Activated CD4-positive, alpha-beta T cell treated with anti-CD3 and anti-CD28 coated beads for 24 hours (primary cell): ENCODE results near the gene CHST1.

Source experiments
- DNase-seq, 2 donors: peaks; one replicate each; pipeline ENCODE4 v3.0.0-alpha.2; 2020; ENCODE audit warnings: low read depth in 2 of 2

Gene CHST1

DNA sequence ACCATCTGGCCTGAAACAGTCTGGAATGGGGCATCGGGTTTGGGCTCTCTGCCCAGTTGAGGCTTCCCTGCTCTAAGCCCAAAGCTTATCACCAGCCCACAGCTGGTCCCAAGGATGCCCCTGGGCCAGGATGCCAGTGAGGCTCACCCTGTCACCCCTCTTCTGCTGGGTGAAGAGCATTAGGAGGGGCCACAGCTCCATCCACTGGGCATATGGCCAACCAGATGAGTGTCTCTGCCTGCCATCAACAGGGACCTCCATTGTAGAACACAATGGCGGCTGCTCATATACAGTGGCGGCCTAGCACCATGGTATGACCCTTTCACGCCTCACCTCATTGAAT lies 5.6 kb downstream of the CHST1 start:
- no peak for DNase-seq

DNA sequence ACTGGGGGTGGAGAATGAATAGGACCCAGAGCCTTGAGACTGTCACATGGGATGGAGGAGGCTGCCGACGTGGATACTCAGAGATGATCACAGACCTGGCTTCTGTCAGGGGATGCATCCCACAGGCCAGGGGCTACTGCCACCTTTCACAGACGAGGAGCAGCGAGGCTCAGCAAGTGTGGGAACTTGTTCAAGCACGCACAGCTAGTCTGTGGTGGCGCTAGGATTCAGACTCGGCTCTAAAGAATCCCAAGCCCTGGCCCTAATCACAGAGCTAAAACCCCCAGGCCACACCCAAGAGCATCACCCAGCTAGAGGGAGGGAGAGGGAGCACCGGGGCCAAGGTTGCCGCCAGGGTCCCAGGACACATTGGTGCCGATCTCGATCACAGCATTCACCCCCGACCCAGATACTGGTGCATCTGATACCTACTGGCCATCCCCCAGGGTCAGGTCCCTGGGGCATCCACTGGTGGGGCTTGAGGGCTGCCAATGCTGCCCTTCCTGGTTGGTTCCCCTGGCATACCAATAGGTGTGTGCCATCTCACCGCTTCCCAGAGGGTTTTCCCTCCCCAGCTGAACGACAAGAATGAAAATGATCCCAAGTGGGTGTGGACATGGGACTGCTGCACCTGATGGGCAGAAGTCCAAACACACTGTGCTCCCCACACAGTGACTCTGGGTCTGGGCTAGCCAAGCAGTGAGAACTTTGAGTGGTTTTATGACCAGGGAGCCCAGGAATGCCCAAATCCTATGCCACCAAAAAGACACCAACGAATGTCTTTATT lies 6.2 kb downstream of the CHST1 start:
- DNase-seq = no peak

DNA sequence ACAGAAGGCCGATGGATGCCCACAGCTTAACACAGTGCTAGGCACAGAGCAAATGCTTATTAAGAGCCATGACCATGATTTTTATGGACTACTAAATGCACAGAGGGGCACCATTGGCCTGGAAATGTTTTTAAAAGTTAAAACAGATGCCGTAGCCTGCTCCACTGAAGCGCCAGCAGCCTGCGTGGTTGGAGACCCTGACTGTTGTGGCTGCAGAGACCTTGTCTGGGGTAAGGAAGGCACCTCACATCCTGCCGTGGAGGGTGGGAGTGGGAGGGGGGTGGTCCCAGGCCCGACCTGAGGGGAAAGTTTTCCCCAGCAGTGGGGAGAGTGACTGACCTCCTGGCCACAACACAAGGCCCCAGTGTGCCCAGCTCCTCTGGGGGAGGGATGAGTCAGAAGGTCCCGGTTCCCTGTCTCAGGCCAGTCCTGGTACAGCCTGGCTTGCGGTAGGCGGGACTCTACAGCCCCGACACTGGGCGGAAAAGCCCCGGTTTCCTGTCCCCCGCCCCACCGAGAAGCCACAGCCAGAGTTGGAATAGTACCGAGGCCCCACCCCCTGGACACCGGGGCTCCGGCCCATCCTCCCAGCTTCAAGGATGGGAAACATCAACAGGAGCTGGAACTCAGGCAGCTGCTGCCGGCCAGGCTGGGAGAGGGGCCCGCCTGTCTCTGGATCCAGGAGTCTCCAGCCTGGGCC lies 7.0 kb downstream of the CHST1 start:
- no peak for DNase-seq

DNA sequence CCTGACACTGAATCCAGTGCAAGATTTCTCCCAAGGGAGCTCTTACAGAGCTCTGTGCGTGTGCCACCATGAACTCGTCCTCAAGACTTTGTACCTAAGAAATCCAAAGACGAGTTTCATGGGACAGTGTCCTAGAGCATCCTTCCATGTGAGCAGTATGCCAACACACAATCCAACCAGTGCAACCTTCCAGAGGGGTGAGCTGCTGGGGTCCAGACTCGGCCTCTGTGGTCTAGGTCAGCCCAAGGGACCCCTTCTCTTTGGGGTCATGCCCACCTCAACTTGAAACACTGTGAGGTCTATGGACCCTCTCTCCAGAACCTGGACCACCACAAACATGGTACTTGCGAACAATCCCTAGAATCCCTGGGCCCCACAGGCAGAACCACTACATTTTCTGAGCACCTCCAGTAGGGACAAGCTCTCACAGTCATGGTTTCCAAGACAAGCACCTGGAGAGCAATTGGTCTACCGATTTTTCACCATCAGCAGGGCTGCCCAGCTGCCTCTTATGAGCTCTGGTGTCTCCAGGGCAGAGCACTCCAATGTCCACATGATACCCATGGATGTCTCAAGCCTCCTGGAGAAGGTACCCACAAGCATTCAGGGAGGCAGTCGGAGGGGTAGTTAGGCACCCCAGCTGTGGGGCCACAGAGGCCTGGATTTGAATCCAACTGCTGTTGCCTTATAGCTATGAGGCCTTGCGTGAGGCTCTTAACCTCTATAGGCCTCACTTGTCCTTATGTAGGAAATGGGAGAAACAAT lies 7.7 kb downstream of the CHST1 start:
- no peak for DNase-seq

DNA sequence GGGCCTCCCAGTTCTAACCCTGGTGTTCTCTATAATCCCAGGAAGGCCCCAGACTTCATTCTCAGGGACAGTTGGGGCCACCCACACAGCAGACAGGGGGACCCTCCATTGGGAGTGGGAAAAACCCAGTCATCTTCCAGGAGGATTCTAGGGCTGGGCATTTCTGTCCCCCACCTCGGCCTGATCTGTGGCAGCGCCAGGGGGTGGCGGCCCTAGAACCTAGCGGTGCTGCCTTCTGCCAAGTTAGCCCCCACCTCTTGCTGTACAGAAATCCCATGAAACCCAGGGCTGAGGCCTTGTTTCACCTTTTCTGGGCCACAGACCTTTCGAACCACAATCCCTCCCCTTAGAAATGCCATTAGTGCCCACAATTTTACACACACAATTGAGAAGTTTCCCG lies 9.6 kb downstream of the CHST1 start:
- no peak for DNase-seq

DNA sequence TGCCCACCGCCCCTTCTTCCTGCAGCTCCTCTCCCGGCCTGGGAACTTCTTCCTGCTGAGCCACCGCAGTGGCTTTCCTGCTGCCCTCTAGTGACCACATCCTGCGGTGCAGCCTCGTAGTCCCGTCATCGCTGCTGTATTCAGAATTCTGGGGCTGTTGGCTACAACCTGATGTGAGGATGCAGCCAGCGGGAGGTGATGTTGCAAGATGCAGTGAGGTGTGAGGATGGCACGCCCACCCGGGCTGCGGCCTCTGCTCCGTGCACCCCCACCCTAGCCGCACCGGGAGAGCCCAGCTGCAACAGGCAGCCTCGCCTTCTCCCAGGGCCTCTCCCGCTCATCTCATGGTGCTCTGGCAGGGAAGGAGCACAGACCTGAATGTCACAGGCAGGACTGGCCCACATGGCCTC lies 10.1 kb downstream of the CHST1 start:
- DNase-seq = peak; percentile 36 to 61

DNA sequence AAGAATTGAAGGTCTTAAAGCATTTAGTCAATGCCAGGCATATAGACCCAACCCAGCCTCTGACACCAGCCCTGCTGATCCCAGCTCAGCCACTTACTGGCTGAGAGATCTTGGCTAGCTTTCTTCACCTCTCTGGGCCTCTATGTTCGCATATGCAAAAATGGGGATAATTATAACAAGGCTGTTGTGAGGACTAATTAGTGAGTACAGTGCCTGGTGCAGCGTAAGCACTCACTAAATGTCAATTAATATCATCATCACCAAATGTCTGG lies 10.5 kb downstream of the CHST1 start:
- DNase-seq = no peak

DNA sequence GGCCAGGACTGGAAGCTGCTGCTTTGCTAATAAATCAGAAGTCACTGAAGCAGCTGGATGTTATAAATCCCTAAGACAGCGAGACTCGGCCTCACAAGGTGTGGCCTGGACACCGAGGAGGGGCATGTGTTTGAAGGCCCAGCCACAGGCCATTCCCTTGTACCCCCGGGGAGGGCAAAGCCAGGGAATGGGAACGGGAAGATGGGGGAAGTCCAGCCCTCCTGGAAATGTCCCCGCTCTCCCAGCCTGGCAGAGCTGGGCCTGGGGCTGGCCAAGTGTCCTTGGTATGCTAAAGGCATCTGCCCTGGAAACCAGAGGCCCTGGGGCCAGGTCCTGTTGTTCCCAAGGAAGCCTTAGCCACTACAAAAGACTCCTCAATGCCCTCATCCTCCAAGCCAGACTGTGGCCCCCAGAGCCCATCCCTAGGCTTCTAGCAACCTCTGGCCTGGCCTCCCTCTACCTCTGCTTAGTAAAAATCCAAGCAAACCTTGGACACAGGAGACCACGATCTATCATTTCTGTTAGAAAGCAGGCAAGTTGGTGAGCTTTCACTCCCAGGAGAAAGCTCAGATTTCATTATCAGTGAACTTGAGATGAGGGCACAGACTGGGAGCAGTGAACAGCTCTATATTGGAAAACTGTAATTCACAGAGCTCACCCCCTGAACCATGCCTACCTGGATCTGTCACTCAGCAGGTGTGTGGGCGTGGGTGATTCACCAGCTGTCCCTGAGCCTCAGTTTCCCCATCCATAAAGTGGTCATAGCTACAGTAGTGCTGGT lies 11.0 kb downstream of the CHST1 start:
- DNase-seq = no peak

DNA sequence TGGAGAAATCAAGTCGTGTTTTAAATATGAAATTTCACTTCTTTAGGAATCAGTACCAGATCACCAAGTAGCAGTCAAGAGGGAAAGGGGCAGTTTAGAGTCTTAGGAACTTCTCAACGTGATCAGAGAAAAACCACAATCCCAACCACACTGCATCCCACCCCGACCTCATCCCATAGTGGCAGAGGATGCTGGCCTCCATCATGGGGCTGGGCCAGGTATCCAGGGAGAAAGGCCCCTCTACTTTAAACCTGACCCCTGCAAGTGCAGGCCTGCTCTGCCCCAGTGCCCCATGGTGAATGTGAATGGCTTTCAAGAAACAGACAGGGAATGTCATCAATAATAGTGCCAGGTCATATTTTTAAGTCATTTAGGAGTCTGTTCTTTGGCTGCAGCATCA lies 12.1 kb downstream of the CHST1 start:
- DNase-seq = no peak

DNA sequence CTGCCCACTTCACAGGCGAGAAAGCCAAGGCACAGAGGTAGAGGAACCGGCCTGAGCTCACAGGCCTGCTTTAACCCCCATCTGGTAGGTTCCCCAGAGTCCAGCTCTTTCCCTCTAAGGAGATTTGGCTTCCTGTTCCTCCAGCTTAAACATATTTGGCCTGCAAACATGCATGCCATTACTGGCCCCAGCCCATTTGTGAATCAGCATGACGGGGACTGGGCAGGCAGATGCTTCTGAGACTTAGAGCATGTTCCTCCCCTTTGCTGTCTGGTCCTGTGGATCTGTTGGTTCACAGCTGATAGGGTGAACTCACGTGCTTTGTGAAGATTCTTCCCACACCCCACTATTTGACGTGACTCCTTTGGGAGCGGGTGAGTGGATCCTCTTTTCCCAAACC lies 12.6 kb downstream of the CHST1 start:
- DNase-seq = no peak

DNA sequence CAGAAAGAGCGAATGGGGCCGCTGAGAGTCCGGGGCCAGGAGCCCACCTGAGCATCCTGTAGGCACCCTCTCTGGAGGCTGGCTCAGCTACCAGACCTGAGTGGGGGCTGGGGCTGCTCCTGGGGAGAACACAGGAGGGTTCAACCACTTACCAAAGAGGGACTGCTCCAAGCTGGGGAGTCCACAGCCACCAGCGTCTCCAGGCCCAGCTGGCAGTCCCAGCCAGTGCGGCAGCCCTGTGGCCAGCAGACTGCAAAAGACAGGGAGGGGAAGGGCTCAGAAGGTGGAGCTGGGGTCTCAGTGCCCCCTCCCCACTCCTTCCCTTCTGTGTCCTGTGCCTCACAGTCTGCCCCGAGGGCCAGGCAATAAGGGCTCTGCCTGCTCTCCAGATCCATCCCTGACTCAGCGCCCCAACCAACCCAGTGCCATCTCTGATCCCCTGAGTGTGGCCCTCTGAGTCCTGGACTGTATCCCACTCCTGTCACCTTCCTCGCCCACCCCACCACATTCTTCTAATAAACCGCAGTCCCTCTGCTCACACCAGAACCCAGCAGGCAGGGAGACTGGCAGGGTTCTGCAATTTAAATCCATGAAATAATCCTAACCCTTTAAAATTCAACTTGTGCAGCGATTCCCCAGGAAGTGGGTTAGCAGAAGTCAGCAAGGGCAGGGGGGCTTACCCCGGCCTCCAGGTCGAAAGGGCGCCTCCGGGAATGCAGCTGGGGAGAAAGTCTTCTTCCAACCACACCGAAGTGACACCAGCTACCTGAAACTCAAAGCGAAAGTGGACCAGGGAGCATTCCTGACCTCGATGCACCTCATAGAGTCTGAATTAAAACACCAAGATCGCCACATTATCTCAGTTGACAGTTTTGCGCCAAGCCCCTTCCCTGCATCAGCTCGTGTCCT lies 13.3 kb downstream of the CHST1 start:
- no peak for DNase-seq

DNA sequence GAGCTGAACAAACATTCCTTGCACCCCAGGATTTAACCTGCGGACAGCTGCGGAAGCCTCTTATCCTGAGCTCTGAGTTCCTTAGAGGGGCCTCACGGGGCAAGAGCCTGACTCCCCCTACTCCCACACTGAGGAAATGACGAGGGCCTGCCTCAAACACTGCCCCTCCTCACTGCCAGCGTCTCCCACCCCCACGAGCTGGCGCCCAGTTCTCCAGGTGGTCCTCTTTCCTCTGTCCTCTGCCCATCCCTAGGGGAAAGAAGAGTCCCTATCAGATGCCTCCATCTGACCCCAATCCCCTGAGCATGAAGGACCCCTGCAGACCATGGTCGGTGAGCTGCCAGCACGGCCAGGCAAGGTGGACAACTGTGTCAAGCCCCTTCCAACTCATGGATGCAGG lies 14.3 kb downstream of the CHST1 start:
- no peak for DNase-seq

DNA sequence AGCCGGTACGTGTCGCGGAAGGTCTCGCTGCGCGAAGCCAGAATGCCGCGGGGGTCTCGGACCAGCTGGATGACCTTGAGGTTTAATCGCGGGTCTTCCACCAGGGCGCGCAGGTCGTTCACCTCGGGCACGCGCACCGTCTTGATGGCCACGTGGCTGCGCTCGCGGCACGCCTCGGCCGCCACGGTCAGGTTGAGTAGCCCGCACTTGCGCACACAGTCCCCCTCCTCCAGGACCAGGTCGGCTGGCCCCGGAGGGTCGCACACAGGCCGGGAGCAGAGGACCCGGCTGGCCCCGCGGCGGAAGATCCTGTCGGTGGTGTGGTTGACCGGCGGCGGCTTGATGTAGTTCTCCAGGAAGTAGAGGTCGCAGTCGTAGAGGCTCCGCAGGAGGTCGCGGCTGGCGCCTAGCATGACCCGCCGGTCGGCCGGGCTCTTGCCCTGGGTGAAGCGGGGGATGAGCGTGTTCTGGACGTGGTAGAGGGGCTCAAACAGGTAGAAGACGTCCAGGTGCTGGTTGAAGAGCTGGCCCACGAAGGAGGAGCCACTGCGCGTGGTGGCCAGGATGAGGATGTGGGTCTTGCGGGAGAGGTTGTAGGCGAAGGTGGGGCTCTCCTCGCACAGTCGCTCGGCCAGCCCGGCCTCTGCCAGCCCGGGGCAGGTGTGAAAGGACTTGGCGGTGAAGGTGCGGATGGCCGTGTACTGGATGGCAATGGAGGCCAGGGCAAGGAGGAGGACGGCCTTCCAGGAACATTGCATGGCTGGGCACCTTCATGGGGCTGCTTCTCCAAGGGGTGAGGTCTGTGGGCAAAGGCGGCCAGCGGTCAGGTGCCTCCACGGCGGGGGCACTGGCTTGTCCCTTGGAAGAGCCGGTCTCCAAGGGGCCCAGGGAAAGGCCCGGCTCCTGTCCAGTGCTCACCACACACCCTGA lies 15.0 kb downstream of the CHST1 start:
- no peak for DNase-seq

DNA sequence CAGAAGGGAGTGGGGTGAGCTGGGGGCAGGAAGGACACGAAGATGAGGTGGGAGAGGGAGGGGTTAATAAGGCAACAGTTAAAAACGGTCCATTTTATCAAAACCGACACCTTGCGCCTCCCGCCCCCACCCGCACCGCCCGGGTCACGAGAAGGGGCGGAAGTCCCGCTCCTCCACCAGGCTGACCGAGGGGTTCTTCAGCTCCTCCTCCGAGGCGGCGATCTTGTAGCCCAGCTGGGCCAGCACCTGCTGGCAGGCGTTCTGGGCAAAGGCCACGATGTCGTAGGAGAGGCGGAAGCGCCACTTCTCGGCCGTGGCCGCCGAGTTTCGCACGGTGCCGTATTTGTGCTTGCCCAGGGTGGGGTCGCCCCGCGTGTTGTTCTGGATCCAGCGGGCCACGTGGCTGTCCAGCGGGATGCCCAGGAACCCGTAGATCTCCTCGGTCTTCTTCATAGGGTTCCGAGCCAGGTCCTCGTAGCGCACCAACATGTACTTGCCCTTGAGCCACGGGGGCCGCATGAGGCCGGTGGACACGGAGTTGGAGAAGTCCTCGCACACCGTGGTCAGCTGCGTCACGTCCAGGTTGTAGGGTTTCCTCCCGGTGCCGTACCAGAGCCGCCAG lies 15.8 kb downstream of the CHST1 start:
- DNase-seq = no peak

DNA sequence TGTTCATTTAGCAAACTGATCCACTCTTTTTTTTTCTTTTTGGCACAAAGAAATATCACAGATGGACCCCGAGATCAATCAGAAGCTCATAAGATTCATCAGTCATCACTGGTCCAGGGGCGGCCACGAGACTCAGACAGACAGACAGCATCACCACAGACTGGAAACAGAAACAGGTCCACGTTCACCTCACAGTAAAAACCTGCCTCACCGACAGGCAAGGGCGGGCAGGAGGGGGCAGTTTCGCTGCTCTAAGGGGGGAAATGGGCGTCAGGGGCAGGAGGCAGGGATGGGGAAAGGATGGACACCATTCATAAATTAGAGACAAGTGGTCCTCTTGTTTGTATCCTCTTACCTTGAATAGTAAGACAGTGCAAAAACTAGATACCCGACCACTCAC lies 16.5 kb downstream of the CHST1 start:
- DNase-seq = no peak

DNA sequence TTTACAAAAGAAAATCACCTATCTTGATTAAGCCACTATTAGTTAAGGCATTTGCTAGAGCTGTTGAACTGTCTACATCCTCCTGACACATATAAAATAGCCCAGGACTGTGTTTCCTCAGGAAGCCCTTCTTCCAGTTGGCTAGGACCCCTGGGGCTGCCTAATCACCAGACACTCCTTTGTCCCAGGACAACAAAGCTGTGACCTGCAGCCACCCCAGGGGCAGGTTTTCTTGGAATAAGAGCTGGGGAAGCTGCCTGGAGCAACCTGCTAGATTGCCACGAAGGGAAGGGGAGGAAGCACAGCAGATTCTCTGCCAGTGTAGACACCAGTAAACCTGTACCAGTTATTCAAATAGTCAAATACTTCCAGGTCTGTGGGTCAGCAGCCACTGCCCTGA lies 17.6 kb downstream of the CHST1 start:
- no peak for DNase-seq

DNA sequence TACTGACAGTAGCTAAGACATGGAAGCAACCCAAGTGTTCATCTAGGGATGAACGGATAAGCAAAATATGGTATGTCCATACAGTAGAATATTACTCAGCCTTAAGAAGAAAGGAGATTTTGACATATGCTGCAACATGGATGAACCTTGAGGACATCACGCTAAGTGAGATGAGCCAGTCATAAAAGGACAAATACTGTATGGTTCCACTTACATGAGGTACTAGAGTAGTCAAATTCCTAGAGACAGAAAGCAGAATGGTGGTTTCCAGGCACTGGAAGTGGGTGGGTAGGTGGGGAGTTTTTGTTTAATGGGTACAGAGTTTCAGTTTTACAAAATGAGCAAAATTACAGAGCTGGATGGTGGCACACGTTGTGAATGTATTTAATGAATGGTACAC lies 18.1 kb downstream of the CHST1 start:
- no peak for DNase-seq

DNA sequence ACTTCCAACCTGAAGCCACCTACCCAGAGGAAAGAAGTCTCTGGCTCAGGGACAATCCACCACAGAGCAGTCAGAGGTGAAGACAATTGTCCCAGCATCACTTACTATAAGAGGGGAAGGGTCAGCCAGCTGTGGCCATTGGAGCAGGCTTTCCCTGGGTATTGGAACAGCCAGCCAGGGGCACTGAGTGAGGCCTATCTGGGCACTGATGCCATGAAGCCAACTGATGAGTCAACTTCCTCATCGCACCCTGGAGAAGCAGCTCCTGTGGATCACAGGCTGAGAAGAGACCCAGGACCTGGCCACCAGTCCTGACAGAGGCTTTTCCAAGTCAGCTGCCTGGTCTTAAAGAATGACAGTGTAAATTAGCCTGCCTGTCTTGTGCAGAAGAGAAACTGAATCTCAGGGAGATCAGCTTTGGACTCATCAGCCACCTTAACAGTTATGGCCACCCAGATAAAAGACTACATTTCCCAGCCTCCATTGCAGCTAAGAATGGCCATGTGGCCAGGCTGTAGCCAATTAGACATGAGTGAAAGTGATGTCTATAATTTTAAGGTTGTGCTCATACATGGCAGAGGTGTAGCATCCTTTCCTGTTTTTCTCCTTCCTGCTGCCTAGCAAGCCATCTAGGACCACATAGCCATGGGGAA lies 19.0 kb downstream of the CHST1 start:
- DNase-seq = no peak
